Endothelial cell of umbilical vein (primary cell): ENCODE measurements around the gene CHID1. TPM values are rescaled to one million over a fixed set of nuclear protein-coding genes. Genes with fewer than 3 reads are reported as not detected.
A peak's percentile ranks its signal among the peaks of the same experiment; 100 is the strongest.

ENCODE experiments used
- BruUV-seq: library from RNA; stranded (reverse); fragments of 400-500 nt; replicated peaks from 2 replicates; lab custom pipeline; 2021; lab: Mats Ljungman, UMichigan
- CTCF ChIA-PET: fragments of 300-600, 350-600 bp; sonication (Branson Sonifier 250); formaldehyde crosslinking; loops from one replicate; lab custom pipeline; 2021; ENCODE audit warnings: antibody characterized with exemption, inconsistent platforms; lab: Charles Lee
- POLR2A ChIA-PET: fragments of 300-600, 350-600 bp; sonication (Branson Sonifier 250); formaldehyde crosslinking; loops from one replicate; lab custom pipeline; 2021; ENCODE audit warnings: antibody characterized with exemption, inconsistent platforms; lab: Charles Lee
- DNase-seq: peaks from one replicate; pipeline ENCODE4 v3.0.0-alpha.2; 2011; ENCODE audit warnings: low read depth, low spot score
- FAIRE-seq: peaks from 2 replicates; lab custom pipeline; 2011; peaks lifted over from hg19 to GRCh38; lab: Jason Lieb, UNC
- H2AFZ ChIP-seq: 2 replicates; pipeline ENCODE4 v1.6.0; 2012; ENCODE audit warnings: low read depth, low read length, control low read depth, inconsistent platforms
- H3K27ac ChIP-seq: 2 replicates; pipeline ENCODE4 v1.5.1; 2011; ENCODE audit warnings: low read depth, mild to moderate bottlenecking, control low read depth, low read length, moderate library complexity; ENCODE audit not compliant: insufficient read depth
- H3K27me3 ChIP-seq, 2 experiments: 2 replicates each; pipeline versions ENCODE4 v1.6.0 to v1.6.1; 2011; ENCODE audit warnings: low read length in 2 of 2, mixed read lengths in 1 of 2; ENCODE audit not compliant: control insufficient read depth in 2 of 2, insufficient read depth in 2 of 2
- H3K36me3 ChIP-seq, 2 experiments: 2 replicates in 1 of 2; 3 replicates in 1 of 2; pipeline ENCODE4 v1.5.1; 2011; ENCODE audit warnings: low read length in 2 of 2, mild to moderate bottlenecking in 1 of 2, moderate library complexity in 1 of 2; ENCODE audit not compliant: control insufficient read depth in 2 of 2, insufficient read depth in 2 of 2; ENCODE audit errors: extremely low read depth in 1 of 2
- H3K4me1 ChIP-seq: 3 replicates; pipeline ENCODE4 v1.5.1; 2011; ENCODE audit warnings: mild to moderate bottlenecking, low read length; ENCODE audit not compliant: control insufficient read depth, insufficient read depth; ENCODE audit errors: extremely low read depth
- H3K4me2 ChIP-seq: 2 replicates; pipeline ENCODE4 v1.6.1; 2011; ENCODE audit warnings: low read length, control low read depth, mixed read lengths; ENCODE audit not compliant: insufficient read depth
- H3K4me3 ChIP-seq, 3 experiments: fragments of 200-600 bp in 1 of 3; sonication (generic), shearing (Covaris generic) in 1 of 3; replicated peaks in 1 of 3; 2 replicates each; pipeline ENCODE4 v1.5.1; 2011 to 2016; ENCODE audit warnings: control low read depth in 3 of 3, low read length in 3 of 3, mild to moderate bottlenecking in 2 of 3, inconsistent platforms in 1 of 3, low read depth in 1 of 3, moderate library complexity in 1 of 3; ENCODE audit not compliant: insufficient read depth in 1 of 3
- H3K79me2 ChIP-seq: 2 replicates; pipeline ENCODE4 v1.6.0; 2012; ENCODE audit warnings: low read length, inconsistent platforms; ENCODE audit not compliant: control insufficient read depth, insufficient read depth
- H3K9ac ChIP-seq: replicated peaks from 2 replicates; pipeline ENCODE3; 2011; ENCODE audit warnings: low read length, control low read depth; ENCODE audit not compliant: insufficient read depth; ENCODE audit errors: extremely low read depth
- H3K9me1 ChIP-seq: replicated peaks from 3 replicates; pipeline ENCODE4 v1.6.0; 2011; ENCODE audit warnings: mild to moderate bottlenecking, low read length; ENCODE audit not compliant: control insufficient read depth, insufficient read depth; ENCODE audit errors: extremely low read depth
- H3K9me3 ChIP-seq: replicated peaks from 2 replicates; pipeline ENCODE4 v1.5.1; 2012; ENCODE audit warnings: low read length, inconsistent platforms; ENCODE audit not compliant: control insufficient read depth, insufficient read depth
- H4K20me1 ChIP-seq: replicated peaks from 2 replicates; pipeline ENCODE3; 2011; ENCODE audit warnings: mild to moderate bottlenecking, low read length; ENCODE audit not compliant: control insufficient read depth, insufficient read depth; ENCODE audit errors: extremely low read depth
- EZH2 ChIP-seq: IDR thresholded peaks from 2 replicates; pipeline ENCODE4 v1.6.1; 2012; ENCODE audit warnings: borderline replicate concordance, low read depth, mild to moderate bottlenecking, moderate library complexity, low read length, inconsistent platforms; ENCODE audit not compliant: severe bottlenecking
- FOS ChIP-seq: IDR thresholded peaks from 2 replicates; pipeline ENCODE4 v1.6.1; 2011; ENCODE audit warnings: mild to moderate bottlenecking, low read length, moderate library complexity, borderline replicate concordance; ENCODE audit not compliant: insufficient read depth
- GATA2 ChIP-seq: IDR thresholded peaks from 2 replicates; pipeline ENCODE4 v1.7.0; 2011; ENCODE audit warnings: low read depth, mild to moderate bottlenecking, moderate library complexity, mixed read lengths, low read length; ENCODE audit not compliant: insufficient read length, insufficient read depth
- JUN ChIP-seq: IDR thresholded peaks from 2 replicates; pipeline ENCODE4 v1.6.1; 2011; ENCODE audit warnings: borderline replicate concordance, low read depth; ENCODE audit not compliant: insufficient read length, insufficient read depth
- MYC ChIP-seq: IDR thresholded peaks from one replicate; pipeline ENCODE4 v1.6.1; 2011; ENCODE audit warnings: mild to moderate bottlenecking, low read depth, low read length
- POLR2A ChIP-seq: IDR thresholded peaks from 2 replicates; pipeline ENCODE4 v1.6.1; 2012; ENCODE audit warnings: low read depth, mild to moderate bottlenecking, control low read depth, low read length
- POLR2AphosphoS5 ChIP-seq: IDR thresholded peaks from 2 replicates; pipeline ENCODE4 v1.6.1; 2012; ENCODE audit warnings: low read depth, mild to moderate bottlenecking, control low read depth, low read length, moderate library complexity; ENCODE audit not compliant: insufficient read depth
- dilution Hi-C: fragments of 300-500 bp; cut with MboI; formaldehyde crosslinking; loops from one replicate; pipeline ENCODE4 v1.15.0; 2019; ENCODE audit warnings: low sequenced_read_pairs; ENCODE audit not compliant: extremely low pct_ligation_motif_present
- intact Hi-C: fragments of 100-400 bp; cut with micrococcal nuclease; formaldehyde crosslinking; loops from one replicate; pipeline ENCODE4 v1.10.0; 2022
- polyA plus RNA-seq, 4 experiments: library from polyadenylated mRNA; depleted of rRNA in 3 of 4; stranded (reverse) in 3 of 4; unstranded in 1 of 4; fragments of >200 nt; gene quantifications; 2 replicates each; pipeline versions ENCODE4 v1.2.1 to v1.2.3, GENCODE V29; 2011 to 2012; ENCODE audit warnings: missing spikeins in 1 of 4
- total RNA-seq: library from RNA; stranded (reverse); gene quantifications from 2 replicates; pipeline ENCODE4 v1.2.3, GENCODE V29; 2021
- TF ChIP-seq, protein P1 (sequence below), 2 donors: IDR thresholded peaks; 1 replicate in 1 of 2; 2 replicates in 1 of 2; pipeline ENCODE4 v1.5.1; 2011; ENCODE audit warnings: low read length in 2 of 2, mild to moderate bottlenecking in 2 of 2, moderate library complexity in 2 of 2, control low read depth in 1 of 2, inconsistent platforms in 1 of 2, low read depth in 1 of 2; ENCODE audit not compliant: insufficient read depth in 1 of 2; ENCODE audit errors: extremely low read depth in 1 of 2
- TF ChIP-seq, protein P2 (sequence below): IDR thresholded peaks from 2 replicates; pipeline ENCODE4 v1.6.1; 2011; ENCODE audit not compliant: insufficient read depth, insufficient read length

The CHID1 gene
- total and polyA plus RNA-seq, 2 donors (not counting 3 experiments of a cell fraction or from before 2014, with no cell fraction given): 89.8 to 107 TPM

DNA sequence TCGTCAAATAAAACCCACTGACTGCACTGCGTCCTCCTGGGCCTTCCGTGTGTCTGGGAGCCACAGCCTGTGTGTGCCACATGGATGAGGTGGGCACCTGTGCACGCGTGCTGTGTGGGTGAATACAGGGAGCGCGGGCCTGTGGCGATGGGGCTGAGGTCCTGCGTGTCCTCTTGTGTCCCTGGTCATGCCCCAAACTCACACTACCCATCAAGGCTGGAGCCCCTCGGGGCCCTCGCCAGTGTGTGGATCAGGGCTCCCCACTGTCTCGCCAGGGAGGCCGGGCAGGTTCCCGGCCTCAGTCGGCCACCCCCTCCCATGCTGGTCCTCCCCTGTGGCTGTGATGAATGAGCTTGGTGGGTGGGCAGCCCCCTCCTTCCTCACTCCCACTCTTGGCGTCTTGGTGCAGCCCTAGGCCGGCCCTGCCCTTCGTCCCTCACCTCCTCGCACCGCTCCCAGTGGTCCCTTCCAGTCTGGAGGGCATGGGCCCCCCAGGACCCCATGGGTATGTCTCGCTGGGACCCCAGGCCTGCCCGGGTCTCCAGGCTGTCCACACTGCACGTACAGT, 78.6 kb downstream of the CHID1 start:
- Histone ChIP-seq H3K4me1 (peaks cover 57% of the 10 kb centered on the region), H3K79me2 (peaks cover 26% of the 10 kb centered on the region), H3K36me3 (peaks cover 4 to 11% of the 10 kb centered on the region in 2 experiments), H3K9ac (peak overlapping the region; percentile 38), H3K9me1 (no peaks in the 10 kb centered on the region), H4K20me1 (no peaks in the 10 kb centered on the region), H3K4me3 (peak overlapping the region in 2 of 3 experiments; percentile 16 to 70), H2AFZ (peak overlapping the region; percentile 8), H3K9me3 (no peaks in the 10 kb centered on the region), H3K4me2 (peak overlapping the region; percentile 27), H3K27ac (no peak overlapping the region), H3K27me3 (no peaks in the 10 kb centered on the region)
- TF ChIP-seq POLR2A: no peak
- TF ChIP-seq, protein P1, sequence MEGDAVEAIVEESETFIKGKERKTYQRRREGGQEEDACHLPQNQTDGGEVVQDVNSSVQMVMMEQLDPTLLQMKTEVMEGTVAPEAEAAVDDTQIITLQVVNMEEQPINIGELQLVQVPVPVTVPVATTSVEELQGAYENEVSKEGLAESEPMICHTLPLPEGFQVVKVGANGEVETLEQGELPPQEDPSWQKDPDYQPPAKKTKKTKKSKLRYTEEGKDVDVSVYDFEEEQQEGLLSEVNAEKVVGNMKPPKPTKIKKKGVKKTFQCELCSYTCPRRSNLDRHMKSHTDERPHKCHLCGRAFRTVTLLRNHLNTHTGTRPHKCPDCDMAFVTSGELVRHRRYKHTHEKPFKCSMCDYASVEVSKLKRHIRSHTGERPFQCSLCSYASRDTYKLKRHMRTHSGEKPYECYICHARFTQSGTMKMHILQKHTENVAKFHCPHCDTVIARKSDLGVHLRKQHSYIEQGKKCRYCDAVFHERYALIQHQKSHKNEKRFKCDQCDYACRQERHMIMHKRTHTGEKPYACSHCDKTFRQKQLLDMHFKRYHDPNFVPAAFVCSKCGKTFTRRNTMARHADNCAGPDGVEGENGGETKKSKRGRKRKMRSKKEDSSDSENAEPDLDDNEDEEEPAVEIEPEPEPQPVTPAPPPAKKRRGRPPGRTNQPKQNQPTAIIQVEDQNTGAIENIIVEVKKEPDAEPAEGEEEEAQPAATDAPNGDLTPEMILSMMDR (IDR thresholded peaks at IDR 0.05; ENCODE audit: extremely low read depth in 1 of 2, insufficient read depth in 1 of 2, low read depth in 1 of 2, low read length in 2 of 2): no peak
- TF ChIP-seq EZH2: no peak
- TF ChIP-seq, protein P2, sequence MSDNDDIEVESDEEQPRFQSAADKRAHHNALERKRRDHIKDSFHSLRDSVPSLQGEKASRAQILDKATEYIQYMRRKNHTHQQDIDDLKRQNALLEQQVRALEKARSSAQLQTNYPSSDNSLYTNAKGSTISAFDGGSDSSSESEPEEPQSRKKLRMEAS: no peak
- no peak for TF ChIP-seq MYC
- TF ChIP-seq GATA2: no peak
- no peak for TF ChIP-seq JUN
- no peak for TF ChIP-seq FOS
- TF ChIP-seq POLR2AphosphoS5: no peak
- no peak for FAIRE-seq
- POLR2A ChIA-PET: interaction anchor here (2.3 to 3.6 kb wide), 3 partner anchors 10 to 13 kb away, joined by 15 to 28 read pairs (median 25); partner anchors contain the start of genes PNPLA2, POLR2L and TSPAN4
- DNase-seq: no peak
- CTCF ChIA-PET: interaction anchor here (2.7 kb wide), 1 partner anchor 8 kb away, joined by 8 read pairs; no protein-coding TSS in a partner anchor
- no TSS peak for BruUV-seq
- intact Hi-C loops (no loop called here), dilution Hi-C loops (no loop called here)
